ENCODE measurements around the gene ZNF552.
"Not testable (repeated sequence)": the region's sequence is repeated elsewhere in the genome, so short reads cannot be mapped to it uniquely, and the experiment has no call there.

- not testable (repeated sequence) for TF ChIP-seq POLR2AphosphoS5, CTCF, POLR2A (IDR thresholded peaks at IDR 0.05)
Measured at GRCh38 chr19:57821095-57821494, 6.4 kb upstream of the ZNF552 start.
